ENCODE data around the gene ZNF581.

GRCh38 chr19:55624109-55625003 is 19.1 kb upstream of the ZNF581 start, which contains the start of gene ZNF784:
- TF ChIP-seq POLR2AphosphoS5 (IDR thresholded peaks at IDR 0.05) (peak; percentile 41 to 83 (median 82)), POLR2A (IDR thresholded peaks at IDR 0.05) (peak; percentile 66)
